Transverse colon (tissue), 4 donors: Measurements from ENCODE around the gene EVA1C. TPM values are rescaled to one million over a fixed set of nuclear protein-coding genes. Genes with fewer than 3 reads are reported as not detected.

Experiments
- DNase-seq: peaks from one replicate; pipeline ENCODE4 v3.0.0-alpha.2; 2019
- H3K27ac ChIP-seq, 4 donors: fragments of 200-600 bp; sonication (generic); 2 replicates each; pipeline ENCODE4 v1.5.1; 2016 to 2018; ENCODE audit warnings: inconsistent platforms in 4 of 4
- H3K27me3 ChIP-seq: fragments of 200-600 bp; sonication (generic); 2 replicates; pipeline ENCODE4 v1.5.1; 2017; ENCODE audit warnings: inconsistent platforms
- H3K36me3 ChIP-seq, 4 donors: fragments of 200-600 bp; sonication (generic); 2 replicates each; pipeline ENCODE4 v1.5.1; 2017 to 2019; ENCODE audit warnings: inconsistent platforms in 4 of 4
- H3K4me1 ChIP-seq, 4 donors: fragments of 200-600 bp; sonication (generic); 2 replicates each; pipeline ENCODE4 v1.5.1; 2017 to 2020; ENCODE audit warnings: inconsistent platforms in 4 of 4
- H3K4me3 ChIP-seq, 4 donors: fragments of 200-600 bp; sonication (generic); 1 replicate in 1 of 4; 2 replicates in 3 of 4; pipeline versions ENCODE4 v1.5.1 to v1.6.1; 2017 to 2019; ENCODE audit warnings: inconsistent platforms in 4 of 4
- H3K9me3 ChIP-seq, 2 donors: fragments of 200-600 bp; sonication (generic); 2 replicates each; pipeline ENCODE4 v1.5.1; 2017 to 2019; ENCODE audit warnings: inconsistent platforms in 2 of 2
- EP300 ChIP-seq: sonication (generic); formaldehyde crosslinking; IDR thresholded peaks from one replicate; pipeline ENCODE4 v1.6.1; 2017; ENCODE audit warnings: antibody characterized with exemption, low read depth
- POLR2A ChIP-seq: fragments of 450-650 bp; IDR thresholded peaks from one replicate; pipeline ENCODE4 v1.6.1; 2016; ENCODE audit warnings: antibody characterized with exemption, mild to moderate bottlenecking, moderate library complexity
- POLR2AphosphoS5 ChIP-seq, 3 donors: sonication (generic); formaldehyde crosslinking; IDR thresholded peaks; one replicate each; pipeline ENCODE4 v1.6.1; 2016; ENCODE audit warnings: antibody characterized with exemption in 3 of 3
- WGBS, 2 donors: methylation state at CpG; one replicate each; pipeline ENCODE4 v1.1.5; 2018; ENCODE audit warnings: low coverage in 1 of 2; 5-methylcytosine and 5-hydroxymethylcytosine counted together
- in situ Hi-C, 4 donors: fragments of 200-750 bp; cut with MboI; loops; one replicate each; pipeline versions ENCODE4 v1.15.0 to v1.15.1; 2017; ENCODE audit warnings: low sequenced_read_pairs in 3 of 4, low pct_ligation_motif_present in 1 of 4, low pct_unique_long_range_greater_than_20kb in 1 of 4
- intact Hi-C: fragments of 100-400 bp; cut with DNase I; formaldehyde crosslinking; loops from one replicate; pipeline ENCODE4 v1.15.1; 2023; ENCODE audit warnings: low total_unique reads
- total RNA-seq, 4 donors: library from RNA; depleted of rRNA; stranded (reverse); fragments of >200 nt; gene quantifications; one replicate each; pipeline ENCODE4 v1.1.0, GENCODE V29; 2016
- TF ChIP-seq, protein P1 (sequence below), 5 experiments: fragments of 200-600 bp in 3 of 5; fragments of 450-650 bp in 2 of 5; sonication (generic) in 3 of 5; IDR thresholded peaks; 1 replicate in 2 of 5; 2 replicates in 3 of 5; pipeline ENCODE4 v1.5.1; 2016 to 2017; ENCODE audit warnings: antibody characterized with exemption in 5 of 5, inconsistent platforms in 3 of 5, mild to moderate bottlenecking in 2 of 5, moderate library complexity in 1 of 5

Gene EVA1C
- total RNA-seq, 4 donors from 2014 or later = 8.6 to 44.1 (median 33.8) TPM

DNA sequence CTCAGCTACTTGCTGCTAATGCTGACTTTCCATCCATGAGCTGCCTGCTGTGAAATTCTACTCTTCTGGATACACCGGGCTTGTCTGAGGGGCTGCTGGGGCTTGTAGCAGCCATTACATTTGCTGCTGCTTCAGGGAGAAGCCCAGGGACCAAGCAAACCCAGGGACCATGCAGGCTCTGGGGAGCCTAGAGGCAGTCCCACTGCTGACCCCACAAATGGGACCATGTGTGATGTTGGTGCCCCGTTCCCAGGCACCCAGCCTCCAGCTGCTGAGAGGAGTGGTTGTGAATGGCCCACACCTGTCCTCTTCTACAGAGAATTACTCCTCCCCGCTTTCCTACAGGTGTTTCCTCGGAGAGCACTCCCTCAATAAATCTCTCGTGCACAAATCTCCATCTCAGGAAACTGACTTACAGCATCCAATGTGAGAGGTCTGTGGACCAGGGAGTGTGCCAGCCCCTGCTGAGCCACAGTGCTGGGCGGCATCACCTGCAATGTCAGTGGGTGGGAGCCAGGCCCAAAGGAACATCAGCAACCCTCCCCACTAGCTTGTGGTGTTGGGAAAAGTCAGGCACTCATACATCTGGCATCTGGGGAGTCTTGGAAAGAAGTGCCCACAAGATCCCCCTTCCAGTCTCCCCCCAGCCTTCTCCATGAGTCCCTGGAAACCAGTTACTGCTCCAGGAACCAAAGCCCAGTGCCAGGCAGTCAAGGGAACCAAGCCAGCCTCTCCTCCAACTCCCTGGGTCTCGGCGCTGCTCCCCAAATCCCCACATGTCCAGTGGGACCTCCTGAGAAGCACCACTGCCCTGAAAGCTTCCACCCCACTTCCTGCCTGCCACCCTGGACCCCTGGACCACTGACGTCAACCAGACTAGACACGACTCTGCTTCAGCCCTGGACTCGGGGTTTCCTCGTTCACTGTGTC lies 107.7 kb downstream of the EVA1C start:
- in situ Hi-C loops = no loop called here
- no peaks in the 10 kb centered on the region for H3K27me3 ChIP-seq
- WGBS, 2 donors = 78% methylated on average over 12 of the region's 12 CpGs; no CpG with 5 or more reads in 1 of the 2 donors
- no peak overlapping the region for H3K4me3 ChIP-seq
- TF ChIP-seq EP300 = no peak
- no peak for TF ChIP-seq POLR2AphosphoS5 (IDR thresholded peaks at IDR 0.05)
- no peak for TF ChIP-seq POLR2A
- TF ChIP-seq, protein P1, sequence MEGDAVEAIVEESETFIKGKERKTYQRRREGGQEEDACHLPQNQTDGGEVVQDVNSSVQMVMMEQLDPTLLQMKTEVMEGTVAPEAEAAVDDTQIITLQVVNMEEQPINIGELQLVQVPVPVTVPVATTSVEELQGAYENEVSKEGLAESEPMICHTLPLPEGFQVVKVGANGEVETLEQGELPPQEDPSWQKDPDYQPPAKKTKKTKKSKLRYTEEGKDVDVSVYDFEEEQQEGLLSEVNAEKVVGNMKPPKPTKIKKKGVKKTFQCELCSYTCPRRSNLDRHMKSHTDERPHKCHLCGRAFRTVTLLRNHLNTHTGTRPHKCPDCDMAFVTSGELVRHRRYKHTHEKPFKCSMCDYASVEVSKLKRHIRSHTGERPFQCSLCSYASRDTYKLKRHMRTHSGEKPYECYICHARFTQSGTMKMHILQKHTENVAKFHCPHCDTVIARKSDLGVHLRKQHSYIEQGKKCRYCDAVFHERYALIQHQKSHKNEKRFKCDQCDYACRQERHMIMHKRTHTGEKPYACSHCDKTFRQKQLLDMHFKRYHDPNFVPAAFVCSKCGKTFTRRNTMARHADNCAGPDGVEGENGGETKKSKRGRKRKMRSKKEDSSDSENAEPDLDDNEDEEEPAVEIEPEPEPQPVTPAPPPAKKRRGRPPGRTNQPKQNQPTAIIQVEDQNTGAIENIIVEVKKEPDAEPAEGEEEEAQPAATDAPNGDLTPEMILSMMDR (IDR thresholded peaks at IDR 0.05) = no peak
- no peaks in the 10 kb centered on the region for H3K9me3 ChIP-seq
- H3K27ac ChIP-seq = peak overlapping the region in 3 of 4 donors; percentile 48 to 63 (median 53)
- no peak for DNase-seq
- H3K4me1 ChIP-seq = peaks cover 0 to 10% (median 4%) of the 10 kb centered on the region in 4 donors
- H3K36me3 ChIP-seq = no peaks in the 10 kb centered on the region
- intact Hi-C loops = loop anchor here (2.0 kb wide), 1 partner anchor 49 kb away; no protein-coding TSS in a partner anchor

DNA sequence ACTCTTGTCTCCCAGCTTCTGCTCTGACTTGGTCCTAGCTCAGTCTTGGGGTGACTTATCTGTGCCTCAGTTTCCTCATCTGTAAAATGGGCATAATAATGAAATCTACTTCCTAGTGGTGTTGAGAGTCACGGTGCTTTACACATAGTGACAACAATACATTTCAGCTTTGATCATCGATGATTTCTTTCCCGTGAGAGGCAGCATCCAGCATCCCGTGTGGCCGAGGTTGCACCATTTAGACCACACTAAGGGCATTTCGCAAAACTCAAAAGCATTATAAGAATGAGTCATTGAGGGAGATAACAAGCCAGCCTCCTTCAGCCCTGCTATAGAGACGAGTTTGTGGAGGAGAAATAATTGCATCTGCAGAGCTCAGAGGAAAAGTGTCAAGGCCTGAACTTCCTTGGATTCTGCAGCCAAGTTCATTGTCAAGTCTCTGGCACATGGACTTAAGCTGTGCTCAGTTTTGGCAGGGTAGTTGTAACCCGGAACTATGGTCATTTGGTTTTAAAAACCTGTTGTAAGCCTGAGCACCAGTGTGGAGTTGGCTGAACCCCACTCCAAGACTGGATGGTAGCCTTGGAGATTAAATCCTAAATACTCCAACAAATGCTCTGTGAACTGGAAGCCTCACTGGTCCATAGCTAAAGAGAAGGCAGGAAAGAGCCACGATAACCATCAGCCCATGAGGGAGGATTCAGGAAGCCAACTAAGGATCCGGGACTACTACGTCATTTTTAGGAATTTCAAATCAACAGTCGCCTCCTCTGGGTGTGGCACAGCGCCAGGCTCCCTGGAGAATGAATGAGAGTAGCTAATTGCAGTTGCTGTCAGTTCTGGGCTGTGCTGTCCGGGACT lies 108.6 kb downstream of the EVA1C start:
- intact Hi-C loops = no loop called here

DNA sequence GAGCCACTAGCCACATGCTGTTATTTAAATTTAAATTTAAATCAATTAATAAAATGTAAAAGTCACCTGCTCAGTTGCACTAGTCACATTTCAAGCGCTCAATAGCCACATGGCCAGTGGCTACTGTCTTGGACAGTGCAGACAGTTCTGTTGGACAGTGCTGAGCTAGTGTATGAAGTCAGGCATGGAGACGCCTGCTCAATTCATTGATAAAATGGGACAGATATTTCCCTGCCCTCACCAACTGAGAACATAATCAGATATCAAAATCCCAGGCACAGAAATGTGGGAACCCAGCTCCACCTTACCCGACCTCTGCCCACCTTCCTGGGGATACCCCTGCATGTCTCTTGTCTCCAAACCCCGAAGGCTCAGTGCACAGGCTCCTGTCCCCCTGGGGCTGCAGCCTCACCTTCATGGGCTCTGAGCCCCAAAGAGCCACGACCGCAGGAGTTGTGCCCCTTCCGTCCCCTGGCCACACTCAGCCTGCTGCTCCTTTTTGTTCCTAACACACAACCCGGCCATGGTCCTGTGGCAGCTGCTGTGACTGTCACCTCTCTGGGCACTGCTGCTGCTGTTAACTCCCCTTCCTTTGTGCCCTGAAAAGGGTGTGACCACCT lies 109.3 kb downstream of the EVA1C start:
- in situ Hi-C loops = no loop called here
- H3K4me3 ChIP-seq = no peak overlapping the region
- no peaks in the 10 kb centered on the region for H3K27me3 ChIP-seq
- peak overlapping the region; percentile 47 to 63 (median 50) for H3K27ac ChIP-seq
- DNase-seq = no peak
- 92% methylated on average over 8 of the region's 8 CpGs; no CpG with 5 or more reads in 1 of the 2 donors for WGBS, 2 donors
- H3K4me1 ChIP-seq = peaks cover 0 to 10% (median 4%) of the 10 kb centered on the region in 4 donors
- H3K9me3 ChIP-seq = no peaks in the 10 kb centered on the region
- intact Hi-C loops = no loop called here
- H3K36me3 ChIP-seq = no peaks in the 10 kb centered on the region
- TF ChIP-seq, protein P1 (IDR thresholded peaks at IDR 0.05) = no peak
- no peak for TF ChIP-seq POLR2A
- no peak for TF ChIP-seq EP300
- no peak for TF ChIP-seq POLR2AphosphoS5 (IDR thresholded peaks at IDR 0.05)

More for the DNA sequence above, 108.6 kb downstream of the EVA1C start:
- Histone ChIP-seq H3K9me3 (no peaks in the 10 kb centered on the region), H3K36me3 (no peaks in the 10 kb centered on the region), H3K27me3 (no peaks in the 10 kb centered on the region), H3K4me1 (peaks cover 0 to 10% (median 4%) of the 10 kb centered on the region in 4 donors), H3K27ac (peak overlapping the region; percentile 47 to 63 (median 50)), H3K4me3 (no peak overlapping the region)
- TF ChIP-seq POLR2A (no peak), POLR2AphosphoS5 (IDR thresholded peaks at IDR 0.05) (peak in 2 of 3 donors; percentile 8)
- in situ Hi-C loops = no loop called here
- 47 to 60% methylated on average over 1 to 14 of the region's 14 CpGs for whole genome bisulfite sequencing, 2 donors
- peak; percentile 63 for DNase-seq

DNA sequence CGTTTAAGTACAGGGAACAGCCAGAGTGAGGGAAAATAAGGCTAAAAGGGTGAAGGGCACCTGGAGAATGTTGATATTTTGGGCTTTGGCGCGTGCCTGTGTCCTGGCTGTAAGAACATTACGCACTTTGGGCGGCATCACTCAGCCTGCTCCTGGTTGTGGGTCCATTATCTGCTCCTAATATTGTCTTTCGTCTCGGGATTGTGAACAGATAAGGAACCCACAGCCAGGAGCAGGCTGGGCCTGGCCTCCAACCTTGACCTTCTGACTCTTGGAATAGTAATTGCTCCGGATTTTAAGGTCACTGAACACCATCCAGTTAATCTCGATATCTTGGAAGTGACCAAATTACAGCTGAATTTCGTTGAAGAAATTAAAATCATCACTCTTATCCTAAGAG lies 111.0 kb downstream of the EVA1C start:
- intact Hi-C loops = no loop called here
- DNase-seq = no peak
- Histone ChIP-seq H3K9me3 (no peaks in the 10 kb centered on the region), H3K27me3 (no peaks in the 10 kb centered on the region), H3K36me3 (no peaks in the 10 kb centered on the region), H3K4me1 (peaks cover 0 to 10% (median 4%) of the 10 kb centered on the region in 4 donors), H3K4me3 (no peak overlapping the region), H3K27ac (peak overlapping the region in 1 of 4 donors; percentile 4)
- in situ Hi-C loops = no loop called here
- no peak for TF ChIP-seq POLR2AphosphoS5 (IDR thresholded peaks at IDR 0.05)
- TF ChIP-seq POLR2A = no peak
- WGBS, 2 donors = 90% methylated on average over 8 to 10 of the region's 10 CpGs
